Neural progenitor cell (in vitro differentiated cells): ENCODE data around the gene RABGAP1. TPM values are rescaled to one million over a fixed set of nuclear protein-coding genes. Genes with fewer than 3 reads are reported as not detected.

Source experiments
- DNase-seq: peaks from one replicate; pipeline ENCODE4 v3.0.0-alpha.2; 2016; ENCODE audit warnings: low spot score
- H2AFZ ChIP-seq: fragments of 200-600 bp; sonication (generic); replicated peaks from 2 replicates; pipeline ENCODE4 v1.6.1; 2016; ENCODE audit warnings: antibody characterized with exemption
- H3F3A ChIP-seq: fragments of 200-600 bp; sonication (generic); 2 replicates; pipeline ENCODE4 v1.6.1; 2016; ENCODE audit warnings: antibody characterized with exemption, low read depth
- H3K27ac ChIP-seq: fragments of 200-600 bp; sonication (generic); 2 replicates; pipeline ENCODE4 v1.5.1; 2016; ENCODE audit warnings: mild to moderate bottlenecking
- H3K27me3 ChIP-seq: fragments of 200-600 bp; sonication (generic); 2 replicates; pipeline ENCODE4 v1.6.1; 2016; ENCODE audit warnings: mild to moderate bottlenecking, moderate library complexity
- H3K36me3 ChIP-seq: fragments of 200-600 bp; sonication (generic); 2 replicates; pipeline ENCODE4 v1.5.1; 2016
- H3K4me1 ChIP-seq: fragments of 200-600 bp; sonication (generic); 2 replicates; pipeline ENCODE4 v1.6.1; 2016; ENCODE audit warnings: mixed run types
- H3K4me2 ChIP-seq: fragments of 200-600 bp; sonication (generic); 2 replicates; pipeline ENCODE4 v1.6.1; 2016
- H3K4me3 ChIP-seq: fragments of 200-600 bp; sonication (generic); 2 replicates; pipeline ENCODE4 v1.5.1; 2016
- H3K79me2 ChIP-seq: fragments of 200-600 bp; sonication (generic); 2 replicates; pipeline ENCODE4 v1.6.1; 2016; ENCODE audit warnings: low read depth
- H3K9ac ChIP-seq: fragments of 200-600 bp; sonication (generic); 2 replicates; pipeline ENCODE4 v1.6.1; 2016
- H3K9me3 ChIP-seq: fragments of 200-600 bp; sonication (generic); 2 replicates; pipeline ENCODE4 v1.5.1; 2016; ENCODE audit warnings: low read depth
- H4K20me1 ChIP-seq: fragments of 200-600 bp; sonication (generic); 2 replicates; pipeline ENCODE4 v1.6.1; 2016; ENCODE audit warnings: low read depth
- H3K27ac Mint-ChIP-seq: 3 replicates; pipeline ENCODE4 v1.8.0; 2021; ENCODE audit warnings: mixed read lengths
- H3K27me3 Mint-ChIP-seq: 2 replicates; pipeline ENCODE4 v1.8.0; 2022; ENCODE audit warnings: low read depth, mild to moderate bottlenecking, inconsistent platforms, moderate library complexity, mixed read lengths; ENCODE audit not compliant: insufficient read depth
- H3K36me3 Mint-ChIP-seq: 3 replicates; pipeline ENCODE4 v1.8.0; 2021; ENCODE audit warnings: mixed read lengths
- H3K4me1 Mint-ChIP-seq: 3 replicates; pipeline ENCODE4 v1.8.0; 2021; ENCODE audit warnings: mixed read lengths
- H3K4me3 Mint-ChIP-seq: 3 replicates; pipeline ENCODE4 v1.8.0; 2021; ENCODE audit warnings: mild to moderate bottlenecking, moderate library complexity, mixed read lengths
- H3K9me3 Mint-ChIP-seq: 3 replicates; pipeline ENCODE4 v1.8.0; 2020; ENCODE audit warnings: mixed read lengths
- EZH2 ChIP-seq: fragments of 200-600 bp; sonication (generic); IDR thresholded peaks from 2 replicates; pipeline ENCODE4 v1.6.1; 2017; ENCODE audit warnings: antibody characterized with exemption, mild to moderate bottlenecking, moderate library complexity
- EZH2phosphoT487 ChIP-seq: fragments of 200-600 bp; sonication (generic); IDR thresholded peaks from 2 replicates; pipeline ENCODE4 v1.6.1; 2017; ENCODE audit warnings: antibody characterized with exemption
- total RNA-seq: library from RNA; depleted of rRNA; stranded (reverse); fragments of >200 nt; gene quantifications from 2 replicates; pipeline ENCODE4 v1.2.3, GENCODE V29; 2015; ENCODE audit warnings: low replicate concordance
- TF ChIP-seq, protein P1 (sequence below): fragments of 200-600 bp; sonication (generic); IDR thresholded peaks from 2 replicates; pipeline ENCODE4 v1.5.1; 2017; ENCODE audit warnings: antibody characterized with exemption, mild to moderate bottlenecking

Gene RABGAP1
- total RNA-seq, 1 donor from 2014 or later, result 55.2 TPM

DNA sequence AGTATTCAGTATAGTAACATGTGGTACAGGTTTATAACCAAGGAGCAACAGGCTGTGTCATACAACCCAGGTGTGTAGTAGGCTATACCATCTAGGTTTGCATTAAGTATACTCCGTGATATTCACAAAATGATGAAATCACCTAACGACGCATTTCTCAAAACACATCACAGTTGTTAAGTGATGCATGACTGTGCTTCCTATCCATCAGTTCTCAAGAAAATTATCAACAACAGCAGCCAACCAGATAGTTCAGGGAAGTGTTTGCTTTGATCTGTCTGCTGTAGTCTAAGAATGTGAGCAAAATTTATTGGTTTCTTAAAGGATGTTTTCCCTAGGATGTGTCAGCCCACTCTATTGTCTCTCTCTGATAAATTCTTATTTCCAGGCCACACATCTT lies 16.9 kb upstream of the RABGAP1 start:
- no peaks in the 10 kb centered on the region for H3K36me3 ChIP-seq
- H3K4me1 Mint-ChIP-seq, result peaks cover 2% of the 10 kb centered on the region
- peaks cover 79% of the 10 kb centered on the region for H3K79me2 ChIP-seq
- H3K27me3 Mint-ChIP-seq, result no peaks in the 10 kb centered on the region
- no peak overlapping the region for H2AFZ ChIP-seq
- H3K36me3 Mint-ChIP-seq, result peaks cover 2% of the 10 kb centered on the region
- H3K9me3 Mint-ChIP-seq, result no peaks in the 10 kb centered on the region
- no peak overlapping the region for H3K27ac Mint-ChIP-seq
- peaks cover 5% of the 10 kb centered on the region for H3F3A ChIP-seq
- TF ChIP-seq, protein P1, sequence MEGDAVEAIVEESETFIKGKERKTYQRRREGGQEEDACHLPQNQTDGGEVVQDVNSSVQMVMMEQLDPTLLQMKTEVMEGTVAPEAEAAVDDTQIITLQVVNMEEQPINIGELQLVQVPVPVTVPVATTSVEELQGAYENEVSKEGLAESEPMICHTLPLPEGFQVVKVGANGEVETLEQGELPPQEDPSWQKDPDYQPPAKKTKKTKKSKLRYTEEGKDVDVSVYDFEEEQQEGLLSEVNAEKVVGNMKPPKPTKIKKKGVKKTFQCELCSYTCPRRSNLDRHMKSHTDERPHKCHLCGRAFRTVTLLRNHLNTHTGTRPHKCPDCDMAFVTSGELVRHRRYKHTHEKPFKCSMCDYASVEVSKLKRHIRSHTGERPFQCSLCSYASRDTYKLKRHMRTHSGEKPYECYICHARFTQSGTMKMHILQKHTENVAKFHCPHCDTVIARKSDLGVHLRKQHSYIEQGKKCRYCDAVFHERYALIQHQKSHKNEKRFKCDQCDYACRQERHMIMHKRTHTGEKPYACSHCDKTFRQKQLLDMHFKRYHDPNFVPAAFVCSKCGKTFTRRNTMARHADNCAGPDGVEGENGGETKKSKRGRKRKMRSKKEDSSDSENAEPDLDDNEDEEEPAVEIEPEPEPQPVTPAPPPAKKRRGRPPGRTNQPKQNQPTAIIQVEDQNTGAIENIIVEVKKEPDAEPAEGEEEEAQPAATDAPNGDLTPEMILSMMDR, result no peak
- no peak for TF ChIP-seq EZH2
- TF ChIP-seq EZH2phosphoT487, result no peak
- DNase-seq, result no peak
- H4K20me1 ChIP-seq, result peaks cover 38% of the 10 kb centered on the region
- H3K27me3 ChIP-seq, result no peaks in the 10 kb centered on the region
- no peak overlapping the region for H3K4me3 ChIP-seq
- H3K9ac ChIP-seq, result no peak overlapping the region
- no peak overlapping the region for H3K27ac ChIP-seq
- H3K4me3 Mint-ChIP-seq, result no peak overlapping the region
- H3K9me3 ChIP-seq, result no peaks in the 10 kb centered on the region
- H3K4me2 ChIP-seq, result no peak overlapping the region
- H3K4me1 ChIP-seq, result no peaks in the 10 kb centered on the region

DNA sequence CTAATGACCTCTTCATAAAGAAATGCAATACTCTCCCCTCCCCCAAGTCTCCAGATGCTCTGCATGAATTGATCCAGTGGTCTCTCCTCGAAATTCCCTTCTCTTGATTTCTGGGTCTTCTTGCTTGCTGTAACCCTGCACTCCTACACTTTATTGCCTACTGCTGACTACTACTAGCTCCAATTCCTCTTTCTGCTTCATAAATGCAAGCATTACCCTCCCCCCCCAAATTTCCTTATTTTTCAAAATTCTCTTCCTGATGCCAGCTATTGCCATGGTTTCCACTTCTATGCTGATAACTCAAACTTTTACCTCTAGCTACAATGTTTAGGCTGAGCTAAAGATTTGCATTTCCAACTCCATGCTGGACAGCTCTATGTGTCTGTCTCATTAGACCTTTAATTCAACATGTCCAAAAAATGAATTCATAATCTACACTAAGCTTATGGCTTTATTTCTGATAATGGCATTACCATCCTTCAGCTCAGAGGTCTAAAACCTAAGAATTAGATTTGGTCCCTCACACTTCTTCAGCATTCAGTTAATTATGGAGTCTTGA lies 10.9 kb upstream of the RABGAP1 start:
- Mint-ChIP-seq H3K36me3 (no peaks in the 10 kb centered on the region), H3K4me1 (peaks cover 9% of the 10 kb centered on the region), H3K9me3 (no peaks in the 10 kb centered on the region), H3K27ac (no peak overlapping the region), H3K4me3 (no peak overlapping the region), H3K27me3 (no peaks in the 10 kb centered on the region)
- Histone ChIP-seq H2AFZ (no peak overlapping the region), H3K4me3 (peak overlapping the region; percentile 91), H3K27me3 (no peaks in the 10 kb centered on the region), H3K27ac (no peak overlapping the region), H3K79me2 (peaks cover 94% of the 10 kb centered on the region), H3K36me3 (no peaks in the 10 kb centered on the region), H3K9me3 (no peaks in the 10 kb centered on the region), H3K4me2 (peak overlapping the region; percentile 89), H3K9ac (peak overlapping the region; percentile 81), H3F3A (peaks cover 7% of the 10 kb centered on the region), H3K4me1 (peaks cover 15% of the 10 kb centered on the region), H4K20me1 (peaks cover 35% of the 10 kb centered on the region)
- TF ChIP-seq EZH2, result no peak
- TF ChIP-seq, protein P1, result no peak
- no peak for TF ChIP-seq EZH2phosphoT487
- no peak for DNase-seq

DNA sequence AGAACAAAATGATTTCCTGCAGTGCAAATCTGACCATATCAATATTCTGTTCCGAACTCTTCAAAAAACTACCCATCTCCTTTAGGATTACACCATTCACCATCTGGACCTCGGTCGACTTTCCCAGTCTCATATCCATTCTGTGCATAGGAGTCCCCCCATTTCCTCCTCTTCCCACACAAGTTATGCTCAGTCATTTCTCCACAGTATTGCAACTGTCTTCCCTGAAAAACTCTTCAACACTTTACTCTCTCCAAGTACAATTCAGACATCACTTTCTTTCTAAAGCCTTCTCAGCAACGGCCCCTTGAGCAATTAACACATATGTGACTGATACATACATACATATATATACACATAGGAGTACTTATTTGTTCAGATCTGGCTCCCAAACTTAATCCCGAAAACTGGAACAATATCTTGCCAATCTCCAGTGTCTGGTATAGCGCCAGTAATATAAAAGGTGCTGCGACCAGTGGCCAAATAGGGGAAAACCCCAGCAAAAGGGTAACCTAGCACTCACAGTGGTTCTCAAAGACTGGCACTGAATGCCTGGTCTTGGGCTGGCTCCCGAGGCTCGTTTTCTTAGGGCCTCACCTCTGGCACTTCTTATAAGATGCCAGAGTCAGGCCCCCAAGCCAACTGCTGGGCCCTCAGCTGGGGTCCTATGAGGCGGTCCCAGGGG lies 10.1 kb upstream of the RABGAP1 start:
- Mint-ChIP-seq H3K27ac (no peak overlapping the region), H3K4me1 (peaks cover 11% of the 10 kb centered on the region), H3K27me3 (no peaks in the 10 kb centered on the region), H3K4me3 (no peak overlapping the region), H3K9me3 (no peaks in the 10 kb centered on the region), H3K36me3 (no peaks in the 10 kb centered on the region)
- no peak for DNase-seq
- no peak overlapping the region for H3K27ac ChIP-seq
- H3K4me2 ChIP-seq, result peak overlapping the region; percentile 89
- H3K79me2 ChIP-seq, result peaks cover 99% of the 10 kb centered on the region
- H4K20me1 ChIP-seq, result peaks cover 32% of the 10 kb centered on the region
- no peaks in the 10 kb centered on the region for H3K36me3 ChIP-seq
- no peaks in the 10 kb centered on the region for H3K27me3 ChIP-seq
- H3K4me3 ChIP-seq, result peak overlapping the region; percentile 91
- H3F3A ChIP-seq, result peaks cover 7% of the 10 kb centered on the region
- peaks cover 15% of the 10 kb centered on the region for H3K4me1 ChIP-seq
- H2AFZ ChIP-seq, result peak overlapping the region; percentile 89
- TF ChIP-seq, protein P1, result peak; percentile 33
- no peak for TF ChIP-seq EZH2phosphoT487
- H3K9me3 ChIP-seq, result no peaks in the 10 kb centered on the region
- peak overlapping the region; percentile 81 for H3K9ac ChIP-seq
